ENCODE measurements around the gene MDP1.

Gene MDP1

DNA sequence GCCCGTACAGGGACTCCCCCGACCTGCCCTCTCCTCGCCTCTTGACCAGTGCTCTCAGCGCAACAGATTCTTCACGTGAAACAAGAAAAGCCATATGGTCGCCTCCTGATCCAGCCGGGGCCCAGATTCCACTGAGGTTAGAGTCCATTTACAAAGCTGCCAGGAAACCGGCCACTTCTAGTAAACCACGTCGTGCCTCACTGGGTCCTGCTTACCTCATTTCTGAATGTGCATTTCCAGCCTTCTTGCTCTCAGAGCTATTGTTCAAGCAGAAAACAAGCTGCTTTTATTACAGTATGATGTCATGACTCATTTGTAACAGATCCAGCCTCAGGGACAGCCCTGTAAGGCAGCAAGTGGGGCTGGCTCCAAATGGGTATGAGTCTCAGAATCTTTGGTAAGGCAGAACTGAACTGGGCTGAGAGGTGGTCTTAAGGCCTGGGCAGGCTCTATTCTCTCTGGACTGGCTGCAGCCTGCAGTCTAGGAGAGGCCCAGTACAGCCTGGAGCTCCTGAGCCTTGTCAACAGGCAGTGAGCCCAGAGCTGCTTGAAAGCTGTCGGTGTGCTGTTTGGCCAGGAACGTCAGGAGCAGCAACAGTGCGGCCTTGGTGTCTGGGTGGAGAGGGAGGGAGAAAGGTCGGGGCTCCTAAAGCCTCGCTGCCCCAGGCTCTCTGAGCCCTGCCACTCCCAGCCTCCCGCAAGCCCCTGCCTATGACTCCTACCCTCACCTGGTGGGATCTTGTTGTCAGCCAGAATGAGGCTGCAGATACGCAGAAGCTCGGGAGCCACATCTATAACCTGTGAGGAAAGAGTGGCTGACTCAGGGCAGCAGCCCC, 35.7 kb downstream of the MDP1 start:
- Mint-ChIP-seq H3K27me3 (no peaks in the 10 kb centered on the region), H3K27ac (no peak overlapping the region), H3K4me3 (no peak overlapping the region), H3K9me3 (no peaks in the 10 kb centered on the region), H3K36me3 (peaks cover 13% of the 10 kb centered on the region), H3K4me1 (peaks cover 9% of the 10 kb centered on the region)
- ATAC-seq (ENCODE audit: low read depth) (no peak), DNase-seq (ENCODE audit: low spot score in 2 of 2) (no peak)

DNA sequence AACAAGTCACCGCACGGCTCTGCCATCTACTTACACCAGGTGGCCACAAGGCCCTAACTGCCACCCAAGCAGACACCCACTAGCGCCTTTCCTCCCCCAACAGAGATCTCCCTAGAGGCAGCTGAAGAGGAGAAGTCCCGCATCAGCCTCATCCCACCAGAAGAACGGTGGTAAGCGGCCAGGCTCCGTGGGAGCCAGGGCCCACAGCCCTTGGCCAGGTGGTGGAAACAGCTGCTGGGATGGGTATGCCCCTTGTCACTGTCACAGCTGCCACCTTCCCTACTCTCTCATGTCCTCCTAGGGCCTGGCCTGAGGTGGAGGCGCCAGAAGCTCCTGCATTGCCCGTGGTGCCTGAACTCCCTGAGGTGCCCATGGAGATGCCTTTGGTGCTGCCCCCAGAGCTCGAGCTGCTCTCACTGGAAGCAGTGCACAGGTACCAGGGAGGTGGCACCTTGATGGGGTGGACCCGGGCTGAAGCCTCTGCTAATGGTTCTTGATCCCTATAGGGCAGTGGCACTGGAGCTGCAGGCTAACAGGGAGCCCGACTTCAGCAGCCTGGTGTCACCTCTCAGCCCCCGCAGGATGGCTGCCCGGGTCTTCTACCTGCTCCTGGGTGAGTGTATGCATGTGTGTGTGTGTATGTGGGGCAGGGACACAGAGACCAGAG, 36.4 kb downstream of the MDP1 start:
- ATAC-seq (ENCODE audit: low read depth) (no peak), DNase-seq (ENCODE audit: low spot score in 2 of 2) (no peak)
- Mint-ChIP-seq H3K4me1 (peaks cover 12% of the 10 kb centered on the region), H3K36me3 (peaks cover 11% of the 10 kb centered on the region), H3K9me3 (no peaks in the 10 kb centered on the region), H3K27ac (no peak overlapping the region), H3K4me3 (no peak overlapping the region), H3K27me3 (no peaks in the 10 kb centered on the region)

DNA sequence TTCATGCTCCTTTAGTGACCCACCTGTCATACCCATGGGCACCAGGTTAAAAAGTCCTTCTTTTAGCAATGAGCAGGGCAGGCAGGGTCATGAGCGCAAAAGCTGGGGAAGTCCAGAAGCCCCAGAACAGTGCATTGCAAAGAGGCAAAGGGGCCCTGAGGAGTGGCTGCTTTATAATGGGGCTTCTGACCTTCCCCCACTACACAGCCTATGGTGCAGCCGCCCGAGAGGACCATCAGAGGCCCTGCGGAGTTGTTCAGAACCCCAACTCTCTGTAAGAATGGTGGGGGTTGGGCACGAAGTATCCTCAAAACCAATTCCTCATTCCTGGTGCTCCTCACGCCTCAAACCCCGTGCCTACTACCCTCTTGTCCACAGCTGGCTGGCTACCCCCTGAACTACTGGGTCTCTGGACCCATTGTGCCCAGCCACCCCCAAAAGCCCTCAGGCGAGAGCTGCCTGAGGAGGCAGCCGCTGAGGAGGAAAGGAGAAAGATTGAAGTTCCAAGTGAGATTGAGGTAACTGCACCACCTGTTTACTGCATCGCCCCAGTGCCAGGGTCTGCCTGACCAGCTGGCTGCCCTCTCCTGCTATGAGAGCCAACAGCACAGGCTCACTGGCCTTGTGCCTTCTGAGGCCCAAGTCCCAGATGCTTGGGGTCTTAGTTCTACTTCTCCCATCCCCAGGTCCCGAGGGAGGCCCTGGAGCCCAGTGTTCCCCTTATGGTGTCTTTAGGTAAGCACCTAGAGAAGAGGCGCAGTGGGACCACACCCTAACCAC, 37.3 kb downstream of the MDP1 start:
- no peak overlapping the region for H3K27ac Mint-ChIP-seq
- H3K9me3 Mint-ChIP-seq, result no peaks in the 10 kb centered on the region
- peaks cover 13% of the 10 kb centered on the region for H3K4me1 Mint-ChIP-seq
- no peak overlapping the region for H3K4me3 Mint-ChIP-seq
- no peaks in the 10 kb centered on the region for H3K27me3 Mint-ChIP-seq
- peaks cover 11% of the 10 kb centered on the region for H3K36me3 Mint-ChIP-seq
- no peak for ATAC-seq (ENCODE audit: low read depth)
- DNase-seq (ENCODE audit: low spot score in 2 of 2), result no peak

DNA sequence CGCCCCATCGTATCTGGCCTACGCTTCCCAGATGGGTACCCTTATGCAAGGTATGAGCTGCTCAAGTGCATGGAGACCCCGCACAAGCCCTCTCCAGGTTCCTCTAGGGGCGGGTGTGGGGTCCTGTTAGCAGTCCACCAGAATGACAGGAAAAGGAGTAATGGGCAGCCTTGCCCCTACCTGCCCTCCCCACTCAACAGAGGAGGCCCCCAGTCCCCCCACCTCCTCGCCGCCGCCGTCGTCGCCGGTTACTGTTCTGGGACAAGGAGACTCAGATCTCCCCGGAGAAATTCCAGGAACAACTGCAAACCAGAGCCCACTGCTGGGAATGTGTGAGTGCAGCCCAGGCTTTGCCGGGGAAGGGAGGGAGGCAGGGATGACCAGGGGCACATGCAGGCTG, 38.0 kb downstream of the MDP1 start:
- H3K27me3 Mint-ChIP-seq, result no peaks in the 10 kb centered on the region
- H3K27ac Mint-ChIP-seq, result no peak overlapping the region
- ATAC-seq (ENCODE audit: low read depth) (no peak), DNase-seq (ENCODE audit: low spot score in 2 of 2) (no peak)
- no peaks in the 10 kb centered on the region for H3K9me3 Mint-ChIP-seq
- peaks cover 11% of the 10 kb centered on the region for H3K36me3 Mint-ChIP-seq
- H3K4me3 Mint-ChIP-seq, result no peak overlapping the region
- peaks cover 17% of the 10 kb centered on the region for H3K4me1 Mint-ChIP-seq

DNA sequence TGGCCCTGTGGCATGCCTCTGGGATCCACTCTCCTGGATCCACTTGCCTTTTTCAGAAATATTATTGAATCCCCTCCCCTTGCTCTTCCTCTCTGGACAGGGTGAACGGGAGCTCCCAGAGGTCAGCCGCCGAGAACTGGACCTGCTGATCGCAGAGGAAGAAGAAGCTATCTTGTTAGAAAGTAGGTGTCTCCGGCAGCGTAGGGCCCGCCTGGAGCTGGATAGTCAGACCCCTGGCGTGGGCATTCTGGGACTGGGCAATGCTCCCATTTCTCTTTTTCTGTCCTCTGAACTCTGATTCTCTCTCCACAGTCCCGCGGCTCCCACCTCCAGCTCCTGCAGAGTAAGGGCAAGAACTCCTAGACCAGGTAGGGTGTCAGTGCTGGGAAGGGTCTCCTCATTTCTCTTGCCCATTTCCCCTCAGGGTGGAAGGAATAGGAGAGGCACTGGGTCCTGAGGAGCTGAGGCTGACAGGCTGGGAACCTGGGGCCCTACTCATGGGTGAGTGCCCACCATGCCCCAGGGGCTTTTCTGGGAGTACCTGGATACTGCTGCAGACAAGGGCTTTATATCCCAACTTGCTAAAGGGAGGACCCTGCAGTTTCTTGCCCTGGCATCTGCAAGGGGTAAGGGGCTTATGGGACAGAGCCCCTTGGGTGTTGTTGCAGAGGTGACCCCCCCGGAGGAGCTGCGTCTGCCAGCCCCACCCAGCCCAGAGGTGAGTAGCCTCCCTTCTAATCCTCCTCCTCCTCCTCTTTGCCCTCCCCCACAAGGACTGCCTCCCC, 38.6 kb downstream of the MDP1 start:
- no peak overlapping the region for H3K27ac Mint-ChIP-seq
- H3K9me3 Mint-ChIP-seq, result no peaks in the 10 kb centered on the region
- H3K4me1 Mint-ChIP-seq, result peaks cover 17% of the 10 kb centered on the region
- no peak for ATAC-seq (ENCODE audit: low read depth)
- peaks cover 11% of the 10 kb centered on the region for H3K36me3 Mint-ChIP-seq
- H3K27me3 Mint-ChIP-seq, result no peaks in the 10 kb centered on the region
- DNase-seq (ENCODE audit: low spot score in 2 of 2), result no peak
- H3K4me3 Mint-ChIP-seq, result no peak overlapping the region

DNA sequence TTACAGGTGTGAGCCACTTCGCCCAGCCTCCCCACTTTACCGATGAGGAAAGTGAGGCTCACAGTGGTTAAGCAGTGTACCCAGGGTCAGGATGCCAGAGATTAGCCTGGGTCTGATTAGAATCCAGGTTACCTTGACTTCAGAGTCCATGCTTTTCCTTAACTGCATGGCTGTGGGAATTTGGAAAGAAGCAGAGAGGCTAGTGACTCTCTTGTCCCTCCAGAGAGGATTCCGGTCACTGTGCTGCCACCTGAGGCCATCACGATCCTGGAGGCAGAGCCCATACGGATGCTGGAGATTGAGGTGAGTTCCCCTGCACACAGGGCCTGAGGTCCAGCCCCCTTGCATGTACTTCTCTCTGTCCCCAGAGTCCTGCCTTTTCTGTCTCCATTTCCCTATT, 39.3 kb downstream of the MDP1 start:
- Mint-ChIP-seq H3K27ac (no peak overlapping the region), H3K27me3 (no peaks in the 10 kb centered on the region), H3K4me1 (peaks cover 15% of the 10 kb centered on the region), H3K36me3 (peaks cover 7% of the 10 kb centered on the region), H3K9me3 (no peaks in the 10 kb centered on the region), H3K4me3 (no peak overlapping the region)
- ATAC-seq (ENCODE audit: low read depth), result no peak
- no peak for DNase-seq (ENCODE audit: low spot score in 2 of 2)

DNA sequence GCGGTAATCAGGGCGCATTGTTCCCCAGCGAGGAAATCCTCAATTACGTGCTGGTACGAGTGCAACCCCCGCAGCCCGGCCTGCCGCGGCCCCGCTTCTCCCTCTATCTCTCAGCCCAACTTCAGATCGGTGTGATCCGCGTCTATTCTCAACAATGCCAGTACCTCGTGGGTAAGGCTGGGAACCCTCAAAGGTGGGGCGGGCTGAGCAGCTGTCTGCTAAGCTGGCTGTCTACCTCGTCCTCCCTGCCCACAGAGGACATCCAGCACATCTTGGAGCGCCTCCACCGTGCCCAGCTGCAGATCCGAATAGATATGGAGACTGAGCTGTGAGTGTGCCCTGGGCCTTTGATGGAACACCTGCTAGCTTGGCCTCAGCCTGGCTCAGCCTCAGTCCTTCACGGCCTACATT, 43.0 kb downstream of the MDP1 start:
- Mint-ChIP-seq H3K27me3 (no peaks in the 10 kb centered on the region), H3K9me3 (no peaks in the 10 kb centered on the region), H3K4me3 (peak overlapping the region; percentile 93), H3K4me1 (peaks cover 17% of the 10 kb centered on the region), H3K36me3 (peaks cover 10% of the 10 kb centered on the region), H3K27ac (peak overlapping the region; percentile 20)
- ATAC-seq (ENCODE audit: low read depth) (no peak), DNase-seq (ENCODE audit: low spot score in 2 of 2) (no peak)

DNA sequence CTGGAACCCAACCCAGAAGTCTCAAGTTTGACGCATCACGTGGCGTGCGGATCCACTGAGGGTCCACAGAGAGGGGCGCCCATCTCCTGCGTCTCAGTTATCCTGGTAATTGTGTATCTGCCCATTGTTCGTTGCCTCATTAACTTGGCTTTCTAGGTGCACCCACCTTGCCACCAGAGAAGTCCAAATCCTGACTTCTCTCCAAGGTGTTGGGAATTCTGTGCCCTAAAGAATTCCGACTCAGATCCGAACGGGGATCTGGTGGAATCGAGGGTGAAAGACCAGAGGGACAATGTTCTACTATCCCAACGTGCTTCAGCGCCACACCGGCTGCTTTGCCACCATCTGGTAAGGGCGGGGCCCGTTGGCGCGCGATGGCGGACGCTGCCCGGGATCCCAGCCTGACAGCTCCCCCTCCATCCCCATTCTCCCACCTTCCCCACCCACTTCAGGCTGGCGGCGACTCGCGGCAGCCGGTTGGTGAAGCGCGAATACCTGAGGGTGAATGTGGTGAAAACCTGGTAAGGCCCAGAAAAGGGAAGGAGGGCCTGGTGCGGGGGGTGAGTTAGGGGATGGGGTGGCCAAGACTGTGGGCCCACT, 43.5 kb downstream of the MDP1 start:
- Mint-ChIP-seq H3K27ac (peak overlapping the region; percentile 53), H3K4me1 (peaks cover 21% of the 10 kb centered on the region), H3K9me3 (no peaks in the 10 kb centered on the region), H3K36me3 (peaks cover 14% of the 10 kb centered on the region), H3K27me3 (no peaks in the 10 kb centered on the region), H3K4me3 (peak overlapping the region; percentile 93)
- no peak for DNase-seq (ENCODE audit: low spot score in 2 of 2)
- ATAC-seq (ENCODE audit: low read depth), result no peak

DNA sequence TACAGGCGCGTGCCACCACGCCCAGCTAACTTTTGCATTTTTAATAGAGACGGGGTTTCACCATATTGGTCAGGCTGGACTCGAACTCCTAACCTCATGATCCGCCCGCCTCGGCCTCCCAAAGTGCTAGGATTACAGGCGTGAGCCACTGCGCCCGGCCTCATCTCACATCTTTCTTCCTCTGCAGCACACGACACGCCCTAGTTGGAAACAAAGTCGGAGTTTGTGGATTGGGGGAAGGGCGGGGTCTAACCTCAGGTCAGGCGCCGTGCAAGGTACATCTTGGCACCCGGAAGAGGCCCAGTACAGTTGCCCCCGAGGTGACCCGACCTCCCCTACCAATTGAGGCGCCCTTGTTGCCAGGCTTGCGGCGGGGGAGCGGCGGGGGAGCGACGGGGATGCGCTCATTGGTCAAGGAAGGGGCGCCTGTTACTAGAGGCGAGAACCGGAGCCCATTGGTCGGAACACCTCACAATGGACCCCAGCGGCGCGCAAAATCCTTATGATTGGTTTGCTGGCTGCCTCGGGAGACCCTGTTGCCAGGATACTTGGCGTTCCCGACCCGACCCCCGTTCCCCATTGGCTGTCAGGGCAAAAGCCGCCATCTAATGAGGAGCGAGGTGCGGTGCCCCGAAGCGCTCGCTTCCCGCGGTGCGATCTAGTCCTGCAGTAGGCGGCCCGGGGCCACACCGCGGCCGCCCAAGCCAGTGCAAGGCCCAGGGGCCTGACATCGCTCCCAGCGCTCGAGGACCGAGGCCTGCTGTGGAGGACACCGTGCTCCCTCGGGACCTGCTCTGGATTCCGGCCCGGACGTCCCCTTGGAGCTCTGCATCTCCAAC, 44.2 kb downstream of the MDP1 start, which contains the start of gene REC8:
Gene REC8, plus strand, starts transcription at position 659 of the 839 bp plus-strand sequence. CDS start 473 bp downstream, outside the sequence.
- DNase-seq (ENCODE audit: low spot score in 2 of 2), result peak; percentile 56 to 74
- no peaks in the 10 kb centered on the region for H3K9me3 Mint-ChIP-seq
- H3K4me1 Mint-ChIP-seq, result peaks cover 22% of the 10 kb centered on the region
- peak; percentile 90 for ATAC-seq (ENCODE audit: low read depth)
- peak within 1 kb of the TSS; percentile 84 for H3K27ac Mint-ChIP-seq
- H3K27me3 Mint-ChIP-seq, result no peaks in the 10 kb centered on the region
- H3K36me3 Mint-ChIP-seq, result peaks cover 16% of the 10 kb centered on the region
- peak within 1 kb of the TSS; percentile 93 for H3K4me3 Mint-ChIP-seq

DNA sequence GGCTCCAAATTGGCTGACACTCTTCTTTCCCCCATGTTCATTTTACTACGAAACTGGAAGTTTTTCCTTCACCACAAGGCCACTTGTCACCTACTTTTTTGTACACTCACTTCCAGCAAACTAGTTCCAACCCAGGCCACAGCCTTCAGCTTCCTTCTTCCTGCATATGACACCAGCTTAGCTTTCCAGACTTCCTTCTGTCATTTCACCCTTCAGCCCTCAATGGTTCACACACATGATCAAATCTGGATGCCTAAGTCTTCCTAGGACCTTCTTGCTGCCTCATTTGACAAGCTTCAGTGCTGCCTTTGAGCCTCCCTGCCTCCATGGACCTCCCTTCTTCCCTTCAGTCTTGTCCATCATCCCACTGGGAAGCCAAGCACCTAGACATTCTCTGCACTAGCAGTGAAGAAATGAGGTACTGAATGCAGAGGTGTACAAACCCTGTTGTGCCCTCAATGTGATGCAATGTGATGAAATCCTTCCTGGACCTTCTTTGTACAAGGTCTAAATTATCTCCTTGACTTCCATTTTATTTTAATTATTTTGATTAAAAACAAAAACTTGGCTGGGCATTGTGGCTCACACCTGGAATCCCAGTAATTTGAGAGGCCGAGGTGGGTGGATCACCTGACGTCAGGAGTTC, 48.3 kb downstream of the MDP1 start:
- ATAC-seq (ENCODE audit: low read depth) (no peak), DNase-seq (ENCODE audit: low spot score in 2 of 2) (no peak)
- peaks cover 23% of the 10 kb centered on the region for H3K4me1 Mint-ChIP-seq
- peaks cover 38% of the 10 kb centered on the region for H3K36me3 Mint-ChIP-seq
- H3K27ac Mint-ChIP-seq, result peak overlapping the region; percentile 42
- no peaks in the 10 kb centered on the region for H3K27me3 Mint-ChIP-seq
- no peak overlapping the region for H3K4me3 Mint-ChIP-seq
- no peaks in the 10 kb centered on the region for H3K9me3 Mint-ChIP-seq

DNA sequence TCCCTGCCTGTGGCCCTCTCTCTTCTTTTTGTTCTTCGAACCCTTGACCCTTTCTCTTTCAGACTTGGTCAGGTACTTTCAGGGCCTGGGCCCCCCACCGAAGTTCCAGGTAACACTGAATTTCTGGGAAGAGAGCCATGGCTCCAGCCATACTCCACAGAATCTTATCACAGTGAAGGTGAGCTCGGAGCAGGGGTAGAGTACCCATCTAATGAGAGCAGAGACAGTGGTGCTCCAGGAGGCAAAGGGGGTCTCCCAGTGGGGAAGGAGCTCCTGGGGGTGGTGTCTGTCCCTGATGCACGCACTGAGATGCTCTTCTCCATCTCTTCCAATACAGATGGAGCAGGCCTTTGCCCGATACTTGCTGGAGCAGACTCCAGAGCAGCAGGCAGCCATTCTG, 50.1 kb downstream of the MDP1 start:
- Mint-ChIP-seq H3K36me3 (peaks cover 45% of the 10 kb centered on the region), H3K4me3 (no peak overlapping the region), H3K27ac (no peak overlapping the region), H3K9me3 (no peaks in the 10 kb centered on the region), H3K27me3 (no peaks in the 10 kb centered on the region), H3K4me1 (peaks cover 24% of the 10 kb centered on the region)
- no peak for ATAC-seq (ENCODE audit: low read depth)
- no peak for DNase-seq (ENCODE audit: low spot score in 2 of 2)

DNA sequence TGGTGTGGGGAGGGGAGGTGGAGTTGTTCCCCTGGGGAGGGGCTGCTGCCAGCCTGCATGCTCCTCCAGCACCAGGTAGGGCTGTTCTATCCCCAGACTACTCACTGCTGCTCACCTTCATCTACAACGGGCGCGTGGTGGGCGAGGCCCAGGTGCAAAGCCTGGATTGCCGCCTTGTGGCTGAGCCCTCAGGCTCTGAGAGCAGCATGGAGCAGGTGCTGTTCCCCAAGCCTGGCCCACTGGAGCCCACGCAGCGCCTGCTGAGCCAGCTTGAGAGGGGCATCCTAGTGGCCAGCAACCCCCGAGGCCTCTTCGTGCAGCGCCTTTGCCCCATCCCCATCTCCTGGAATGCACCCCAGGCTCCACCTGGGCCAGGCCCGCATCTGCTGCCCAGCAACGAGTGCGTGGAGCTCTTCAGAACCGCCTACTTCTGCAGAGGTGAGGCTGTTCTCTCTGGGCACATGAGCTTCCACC, 51.3 kb downstream of the MDP1 start:
- peak overlapping the region; percentile 55 for H3K27ac Mint-ChIP-seq
- H3K4me3 Mint-ChIP-seq, result peak overlapping the region; percentile 33
- H3K4me1 Mint-ChIP-seq, result peaks cover 25% of the 10 kb centered on the region
- peaks cover 42% of the 10 kb centered on the region for H3K36me3 Mint-ChIP-seq
- H3K27me3 Mint-ChIP-seq, result no peaks in the 10 kb centered on the region
- ATAC-seq (ENCODE audit: low read depth) (no peak), DNase-seq (ENCODE audit: low spot score in 2 of 2) (no peak)
- no peaks in the 10 kb centered on the region for H3K9me3 Mint-ChIP-seq
